RPMI7951 (cell line): ENCODE results near the gene CDS2. TPM values are rescaled to one million over a fixed set of nuclear protein-coding genes. Genes with fewer than 3 reads are reported as not detected.
A peak's percentile ranks its signal among the peaks of the same experiment; 100 is the strongest.

ENCODE experiments used
- DNase-seq: peaks from one replicate; pipeline ENCODE4 v3.0.0-alpha.2; 2012; ENCODE audit warnings: low read depth
- total RNA-seq: library from RNA; depleted of rRNA; stranded (reverse); fragments of >200 nt; shearing (Covaris generic); gene quantifications from 2 replicates; pipeline ENCODE4 v1.2.3, GENCODE V29; 2014

The CDS2 gene
- total RNA-seq, 1 experiment from 2014 or later: 29.2 TPM

DNA sequence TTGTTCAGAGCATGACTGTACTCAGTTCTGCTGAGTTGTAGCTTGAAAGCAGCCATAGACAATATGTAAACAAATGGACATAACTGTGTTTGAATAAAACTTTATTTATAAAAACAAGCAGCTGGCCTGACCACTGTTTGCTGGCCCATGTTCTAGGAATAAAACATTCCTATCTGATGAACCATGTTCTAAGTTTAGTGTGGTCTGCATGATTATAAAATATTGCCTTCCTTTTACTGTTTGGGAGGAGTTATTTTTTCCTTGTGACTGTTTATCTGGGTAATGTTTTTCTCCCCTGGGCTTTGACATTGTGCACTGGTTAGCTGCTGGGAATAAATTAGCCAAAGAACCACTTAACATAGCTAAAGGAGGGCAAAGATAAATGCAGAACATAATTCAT is 55.1 kb downstream of the CDS2 start:
- DNase-seq: peak; percentile 52

DNA sequence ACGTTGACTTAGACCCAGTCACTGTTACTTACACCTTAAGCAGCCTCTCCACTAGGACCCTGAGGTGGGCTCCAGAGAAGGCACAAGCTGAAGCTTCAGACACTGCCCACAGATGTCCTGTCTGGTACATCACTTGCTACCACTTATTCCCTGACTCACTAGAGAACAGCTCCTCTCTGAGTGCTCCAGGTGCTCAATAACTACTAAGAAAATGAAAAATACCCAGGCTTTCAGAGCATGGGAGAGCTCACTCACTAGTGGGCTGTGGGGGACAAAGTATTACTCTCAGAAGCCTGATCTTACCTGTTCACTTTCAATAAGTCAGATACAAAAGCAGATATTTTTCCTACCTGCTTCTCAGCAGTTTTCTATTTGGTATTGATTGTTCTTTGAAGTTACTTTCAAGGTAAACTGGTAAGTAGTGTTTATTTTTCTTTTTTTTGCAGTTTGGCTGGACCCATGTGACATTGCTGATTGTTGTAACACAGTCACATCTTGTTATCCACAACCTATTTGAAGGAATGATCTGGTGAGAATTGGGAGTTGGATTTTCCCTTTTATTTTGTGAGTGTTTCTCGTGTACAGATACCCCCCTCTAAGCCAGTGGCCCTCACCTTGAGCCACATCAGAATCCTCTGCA is 55.9 kb downstream of the CDS2 start:
- no peak for DNase-seq

GRCh38 chr20:5183731-5184474 is 57.1 kb downstream of the CDS2 start:
- DNase-seq: no peak

DNA sequence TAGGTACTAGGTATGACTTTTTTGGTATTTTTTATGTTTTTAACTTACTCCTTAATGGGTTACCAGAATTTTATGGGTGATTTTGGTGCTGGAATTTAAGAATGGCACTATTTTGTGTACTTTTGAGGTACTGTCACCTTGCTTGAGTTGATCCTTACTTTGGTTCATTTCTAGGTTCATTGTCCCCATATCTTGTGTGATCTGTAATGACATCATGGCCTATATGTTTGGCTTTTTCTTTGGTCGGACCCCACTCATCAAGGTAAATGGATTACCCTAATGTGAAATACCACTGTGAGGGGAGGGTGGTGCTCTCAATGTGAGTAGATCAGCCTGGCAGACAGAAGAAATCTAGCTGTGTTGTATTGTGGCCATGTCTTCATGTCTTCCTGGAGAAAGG is 57.9 kb downstream of the CDS2 start:
- no peak for DNase-seq

DNA sequence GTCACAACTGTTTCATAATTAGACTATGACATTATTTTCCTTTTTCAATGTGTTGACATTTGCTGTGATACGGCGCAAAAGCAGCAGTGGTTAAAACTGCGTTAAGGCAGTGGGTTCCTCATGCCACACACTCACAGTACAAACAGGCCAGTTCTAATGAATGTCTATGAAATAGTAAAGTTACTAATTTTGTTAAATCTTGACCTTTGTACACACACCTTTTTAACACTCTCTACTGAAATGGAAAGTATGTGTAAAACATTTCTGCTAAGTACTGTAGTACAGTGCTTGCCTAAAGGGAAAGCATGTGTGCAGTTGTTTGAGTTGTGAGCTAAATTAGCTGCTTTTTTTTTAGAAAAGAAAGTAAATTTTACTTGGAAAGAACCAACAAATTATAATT is 60.3 kb downstream of the CDS2 start:
- no peak for DNase-seq

DNA sequence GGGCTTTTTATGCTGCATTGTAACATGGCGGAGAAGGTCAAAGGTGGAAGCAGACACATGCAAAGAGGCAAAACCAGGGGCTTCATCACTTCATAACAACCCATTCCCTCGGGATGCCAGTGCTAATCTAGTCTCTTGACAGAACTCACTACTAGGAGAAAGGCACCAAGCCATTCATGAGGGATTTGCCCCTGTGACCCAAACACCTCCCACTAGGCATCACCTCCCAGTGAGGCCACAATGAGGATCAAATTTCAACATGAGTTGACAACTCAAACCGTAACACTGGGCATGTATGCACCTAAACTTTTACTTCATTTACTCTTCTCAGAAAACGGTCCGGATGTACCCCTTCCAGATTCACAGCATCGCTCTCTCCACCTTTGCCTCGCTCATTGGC is 61.9 kb downstream of the CDS2 start:
- DNase-seq: no peak

DNA sequence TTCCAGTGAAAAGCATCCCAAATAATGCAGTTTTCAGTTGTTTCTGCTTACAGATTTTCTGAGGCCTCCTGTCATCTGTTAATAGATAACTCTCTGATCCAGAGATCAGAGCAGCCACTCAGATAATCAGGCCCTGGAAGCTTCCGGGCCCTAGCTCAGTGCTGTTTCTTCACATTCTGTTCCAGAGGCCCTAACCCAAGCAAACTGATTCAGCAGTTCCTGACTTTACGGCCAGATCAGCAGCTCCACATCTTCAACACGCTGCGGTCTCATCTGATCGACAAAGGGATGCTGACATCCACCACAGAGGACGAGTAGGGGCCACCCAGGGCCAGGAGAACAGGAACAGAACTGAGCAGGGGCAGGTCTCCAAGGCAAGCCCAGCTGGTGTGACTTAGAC is 63.1 kb downstream of the CDS2 start:
- no peak for DNase-seq

DNA sequence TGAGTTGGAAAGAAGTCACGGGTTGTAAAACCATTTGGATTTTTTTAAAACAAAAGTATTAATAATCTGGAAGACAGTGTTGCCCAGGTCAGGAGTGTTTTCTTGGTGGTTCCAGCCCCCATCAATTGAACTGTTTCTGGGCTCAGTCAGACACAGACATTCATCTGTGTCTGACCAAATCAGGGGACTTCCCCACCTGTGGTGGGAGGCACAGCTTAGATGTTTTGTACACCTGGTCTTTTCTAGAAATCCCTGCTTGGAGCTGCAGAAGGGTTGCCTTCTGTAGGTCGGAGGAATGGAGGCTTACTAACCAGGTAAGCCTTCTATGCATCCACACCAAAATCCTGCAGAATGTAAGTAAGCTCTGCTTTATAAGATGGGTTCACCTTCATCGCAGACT is 63.6 kb downstream of the CDS2 start:
- DNase-seq: no peak

- peak; percentile 79 for DNase-seq
Measured at GRCh38 chr20:5191829-5192569, 65.2 kb downstream of the CDS2 start.

- no peak for DNase-seq
Measured at GRCh38 chr20:5192570-5193431, 66.0 kb downstream of the CDS2 start.

DNA sequence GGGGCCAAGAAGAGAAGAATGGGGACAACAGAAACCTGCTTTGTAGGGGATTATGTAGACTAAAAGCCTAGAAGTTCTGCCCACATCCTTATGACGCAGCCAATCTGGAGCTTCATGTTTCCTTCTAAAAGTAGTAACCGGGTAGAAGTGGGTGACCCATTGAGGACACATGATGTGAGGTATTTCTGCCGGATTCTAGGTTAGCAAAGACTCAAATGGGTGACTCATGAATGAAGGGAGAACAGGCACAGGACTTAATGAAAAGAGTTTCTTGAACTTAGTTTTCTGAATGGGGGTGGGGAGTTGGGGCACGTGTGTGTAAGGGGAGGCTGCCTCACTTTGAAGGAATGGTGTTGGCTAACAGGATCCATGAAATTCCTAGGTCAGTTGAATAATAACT is 68.8 kb downstream of the CDS2 start:
- DNase-seq: peak; percentile 50

DNA sequence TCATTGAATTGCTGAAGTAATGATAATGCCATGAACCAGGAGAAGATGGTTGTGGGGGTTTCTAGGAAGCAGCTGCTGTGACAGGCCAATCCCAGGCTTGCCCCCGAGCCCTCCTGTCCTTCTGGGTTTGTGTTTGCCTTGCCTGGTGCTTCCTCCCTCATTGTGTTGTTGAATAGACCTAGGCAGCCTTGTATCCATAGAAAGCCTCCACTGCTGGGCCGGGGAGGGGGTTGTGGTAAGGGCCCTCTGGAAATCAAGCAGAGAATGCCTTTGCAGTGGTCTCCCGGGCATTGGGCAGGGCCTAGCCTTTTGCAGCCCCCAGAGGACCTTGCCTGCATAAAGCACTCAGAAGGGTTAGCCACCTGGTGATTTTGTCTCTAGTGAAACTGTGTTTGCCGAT is 69.3 kb downstream of the CDS2 start:
- DNase-seq: no peak

DNA sequence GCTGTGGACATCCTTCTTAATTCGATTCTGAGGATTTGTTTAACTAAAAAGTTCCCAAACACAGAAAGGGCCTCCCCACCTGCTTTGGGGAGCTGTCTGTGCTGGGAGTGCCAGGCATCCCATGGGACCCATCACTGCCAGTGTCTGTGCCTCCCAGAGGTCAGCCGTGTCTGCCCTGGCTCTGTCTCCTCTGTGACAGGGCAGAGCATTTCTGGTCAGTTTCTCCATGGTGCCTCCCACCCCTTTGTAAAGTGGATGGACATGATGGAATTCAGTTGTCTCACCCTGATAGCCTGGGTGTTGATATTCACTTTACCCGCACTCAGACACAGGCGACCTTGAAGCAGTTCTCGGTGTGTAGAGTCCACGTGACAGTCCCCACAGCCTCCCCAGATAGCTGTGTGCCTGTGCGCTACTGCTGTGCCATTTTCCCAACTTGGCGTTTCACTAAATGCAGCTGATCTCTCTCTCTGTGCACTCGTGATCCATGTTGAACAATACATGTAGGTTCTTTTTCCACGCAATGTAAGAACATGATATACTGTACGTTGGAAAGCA is 70.5 kb downstream of the CDS2 start:
- no peak for DNase-seq

- no peak for DNase-seq
Measured at GRCh38 chr20:5197847-5198650, 71.2 kb downstream of the CDS2 start.

GRCh38 chr20:5198651-5198924 is 71.8 kb downstream of the CDS2 start:
- no peak for DNase-seq

DNA sequence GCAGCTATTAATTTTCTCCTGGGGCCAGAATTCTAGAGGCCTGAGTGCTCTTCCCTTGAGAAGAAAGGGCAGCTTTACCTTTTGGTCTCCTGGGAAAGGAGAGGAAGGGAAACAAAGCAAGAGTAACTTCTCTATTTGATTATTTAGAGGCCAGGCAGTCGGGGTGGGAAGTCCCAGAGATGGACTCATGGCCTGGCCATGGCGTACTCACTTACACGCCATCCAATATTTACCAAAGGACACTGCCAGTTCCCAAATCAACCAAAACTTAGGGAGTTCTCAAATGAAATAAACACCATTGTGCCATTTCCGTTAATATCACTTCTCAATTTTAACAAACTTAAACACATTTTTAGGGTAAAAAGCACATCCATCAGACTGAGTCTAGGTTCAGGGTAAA is 76.6 kb downstream of the CDS2 start:
- no peak for DNase-seq

GRCh38 chr20:5205348-5206210 is 78.8 kb downstream of the CDS2 start:
- DNase-seq: peak; percentile 77

DNA sequence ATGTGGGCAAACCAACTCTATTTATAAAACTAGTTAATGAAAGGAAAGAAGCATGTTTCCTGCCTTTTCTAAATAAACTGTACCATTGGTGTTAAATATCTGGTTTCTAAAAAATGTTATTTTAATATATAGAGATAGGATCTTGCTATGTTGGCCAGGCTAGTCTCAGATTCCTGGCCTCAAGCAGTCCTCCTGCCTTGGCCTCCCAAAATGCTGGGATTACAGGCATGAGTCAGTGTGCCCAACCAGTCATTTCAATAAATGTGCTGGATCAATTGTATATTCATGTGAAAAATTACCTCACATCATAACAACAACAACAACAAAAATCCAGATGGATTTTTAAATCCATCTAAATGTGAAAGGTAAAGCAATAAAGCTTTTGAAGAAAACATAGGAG is 80.3 kb downstream of the CDS2 start:
- DNase-seq: no peak

DNA sequence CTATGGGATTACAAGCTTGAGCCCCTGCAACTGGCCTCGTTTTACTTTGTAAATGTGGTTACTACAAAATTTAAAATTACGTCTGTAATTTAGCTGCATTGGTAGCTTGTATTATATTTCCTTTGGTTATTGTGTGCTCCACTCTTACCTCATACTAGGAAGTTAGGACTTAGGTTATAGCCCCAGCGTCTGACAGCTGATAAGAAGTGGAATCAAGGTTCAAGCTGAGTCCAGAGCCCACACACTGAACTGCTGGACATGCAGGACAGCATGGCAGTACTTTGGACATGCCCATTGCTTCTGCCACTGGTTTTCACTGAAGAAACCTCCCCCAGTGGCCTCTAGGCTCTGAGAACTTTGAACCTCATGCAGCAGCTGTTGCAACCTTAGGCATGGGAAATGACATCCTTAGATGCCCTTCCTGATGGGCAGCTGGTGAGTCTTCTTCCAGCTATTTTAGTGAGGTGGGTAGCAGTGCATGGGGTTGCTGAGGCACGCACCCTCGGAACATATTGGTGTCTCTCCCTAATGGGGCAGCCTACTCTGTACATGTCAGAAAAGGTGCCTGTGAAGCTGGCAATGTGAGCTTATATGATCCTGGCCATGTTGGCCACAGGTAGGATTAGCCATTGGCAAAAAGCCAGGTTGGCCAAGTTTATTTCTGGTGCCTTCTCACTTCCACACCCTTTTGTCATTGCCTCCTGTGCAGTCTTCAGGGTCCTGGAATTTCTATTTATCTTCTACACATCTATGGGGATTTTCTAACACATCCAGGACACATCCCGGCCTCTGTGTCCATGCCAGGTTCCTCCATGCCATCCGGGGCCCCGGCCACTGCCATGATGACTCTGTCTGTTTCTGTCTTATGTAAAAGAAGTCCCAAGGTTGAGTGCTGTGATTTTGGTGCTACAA is 85.3 kb downstream of the CDS2 start:
- DNase-seq: no peak
